Prostate gland (tissue), 2 donors: ENCODE measurements around the gene GLIS1. TPM values are rescaled to one million over a fixed set of nuclear protein-coding genes. Genes with fewer than 3 reads are reported as not detected.

Experiments
- DNase-seq: peaks from one replicate; pipeline ENCODE4 v3.0.0-alpha.2; 2019; ENCODE audit warnings: low spot score
- H3K27ac ChIP-seq, 2 donors: fragments of 200-600 bp; sonication (generic); 2 replicates each; pipeline ENCODE4 v1.5.1; 2017 to 2019
- H3K27me3 ChIP-seq: fragments of 200-600 bp; sonication (generic); replicated peaks from 2 replicates; pipeline ENCODE4 v1.5.1; 2019; ENCODE audit not compliant: insufficient read depth
- H3K36me3 ChIP-seq, 2 donors: fragments of 200-600 bp; sonication (generic); 1 replicate in 1 of 2; 2 replicates in 1 of 2; pipeline versions ENCODE4 v1.5.1 to v1.8.1; 2017 to 2019
- H3K4me1 ChIP-seq: fragments of 200-600 bp; sonication (generic); replicated peaks from 2 replicates; pipeline ENCODE4 v1.5.1; 2019
- H3K4me3 ChIP-seq, 2 donors: fragments of 200-600 bp; sonication (generic); 2 replicates each; pipeline ENCODE4 v1.5.1; 2017 to 2019
- H3K9me3 ChIP-seq: fragments of 200-600 bp; sonication (generic); 2 replicates; pipeline ENCODE4 v1.5.1; 2017
- POLR2A ChIP-seq: fragments of 450-650 bp; IDR thresholded peaks from one replicate; pipeline ENCODE4 v1.6.1; 2016; ENCODE audit warnings: antibody characterized with exemption, mild to moderate bottlenecking
- POLR2AphosphoS5 ChIP-seq: sonication (generic); formaldehyde crosslinking; IDR thresholded peaks from one replicate; pipeline ENCODE4 v1.6.1; 2017; ENCODE audit warnings: antibody characterized with exemption
- WGBS: methylation state at CpG from one replicate; pipeline ENCODE4 v1.1.5; 2018; 5-methylcytosine and 5-hydroxymethylcytosine counted together
- intact Hi-C: fragments of 100-400 bp; cut with DNase I; formaldehyde crosslinking; loops from one replicate; pipeline ENCODE4 v1.14.2; 2022
- total RNA-seq, 2 donors: library from RNA; depleted of rRNA; stranded (reverse); fragments of >200 nt; gene quantifications; one replicate each; pipeline ENCODE4 v1.1.0, GENCODE V29; 2016
- TF ChIP-seq, protein P1 (sequence below), 4 experiments: fragments of 200-600 bp in 2 of 4; fragments of 450-650 bp in 2 of 4; sonication (generic) in 2 of 4; IDR thresholded peaks; 1 replicate in 3 of 4; 2 replicates in 1 of 4; pipeline ENCODE4 v1.5.1; 2016 to 2019; ENCODE audit warnings: antibody characterized with exemption in 4 of 4, mild to moderate bottlenecking in 2 of 4, moderate library complexity in 2 of 4

Gene GLIS1
- total RNA-seq, 2 donors from 2014 or later, result 1.1 to 8.1 TPM

- intact Hi-C loops, result no loop called here
- no peak for TF ChIP-seq POLR2AphosphoS5
- TF ChIP-seq, protein P1, sequence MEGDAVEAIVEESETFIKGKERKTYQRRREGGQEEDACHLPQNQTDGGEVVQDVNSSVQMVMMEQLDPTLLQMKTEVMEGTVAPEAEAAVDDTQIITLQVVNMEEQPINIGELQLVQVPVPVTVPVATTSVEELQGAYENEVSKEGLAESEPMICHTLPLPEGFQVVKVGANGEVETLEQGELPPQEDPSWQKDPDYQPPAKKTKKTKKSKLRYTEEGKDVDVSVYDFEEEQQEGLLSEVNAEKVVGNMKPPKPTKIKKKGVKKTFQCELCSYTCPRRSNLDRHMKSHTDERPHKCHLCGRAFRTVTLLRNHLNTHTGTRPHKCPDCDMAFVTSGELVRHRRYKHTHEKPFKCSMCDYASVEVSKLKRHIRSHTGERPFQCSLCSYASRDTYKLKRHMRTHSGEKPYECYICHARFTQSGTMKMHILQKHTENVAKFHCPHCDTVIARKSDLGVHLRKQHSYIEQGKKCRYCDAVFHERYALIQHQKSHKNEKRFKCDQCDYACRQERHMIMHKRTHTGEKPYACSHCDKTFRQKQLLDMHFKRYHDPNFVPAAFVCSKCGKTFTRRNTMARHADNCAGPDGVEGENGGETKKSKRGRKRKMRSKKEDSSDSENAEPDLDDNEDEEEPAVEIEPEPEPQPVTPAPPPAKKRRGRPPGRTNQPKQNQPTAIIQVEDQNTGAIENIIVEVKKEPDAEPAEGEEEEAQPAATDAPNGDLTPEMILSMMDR (IDR thresholded peaks at IDR 0.05), result no peak
- 76% methylated on average over 22 of the region's 22 CpGs for WGBS
- Histone ChIP-seq H3K9me3 (no peaks in the 10 kb centered on the region), H3K4me1 (peaks cover 19% of the 10 kb centered on the region), H3K27ac (no peak overlapping the region), H3K36me3 (no peaks in the 10 kb centered on the region), H3K4me3 (no peak overlapping the region), H3K27me3 (no peaks in the 10 kb centered on the region)
- no peak for DNase-seq
These were observed 230.6 kb downstream of the GLIS1 start for GRCh38 chr1:53508056-53508990.

DNA sequence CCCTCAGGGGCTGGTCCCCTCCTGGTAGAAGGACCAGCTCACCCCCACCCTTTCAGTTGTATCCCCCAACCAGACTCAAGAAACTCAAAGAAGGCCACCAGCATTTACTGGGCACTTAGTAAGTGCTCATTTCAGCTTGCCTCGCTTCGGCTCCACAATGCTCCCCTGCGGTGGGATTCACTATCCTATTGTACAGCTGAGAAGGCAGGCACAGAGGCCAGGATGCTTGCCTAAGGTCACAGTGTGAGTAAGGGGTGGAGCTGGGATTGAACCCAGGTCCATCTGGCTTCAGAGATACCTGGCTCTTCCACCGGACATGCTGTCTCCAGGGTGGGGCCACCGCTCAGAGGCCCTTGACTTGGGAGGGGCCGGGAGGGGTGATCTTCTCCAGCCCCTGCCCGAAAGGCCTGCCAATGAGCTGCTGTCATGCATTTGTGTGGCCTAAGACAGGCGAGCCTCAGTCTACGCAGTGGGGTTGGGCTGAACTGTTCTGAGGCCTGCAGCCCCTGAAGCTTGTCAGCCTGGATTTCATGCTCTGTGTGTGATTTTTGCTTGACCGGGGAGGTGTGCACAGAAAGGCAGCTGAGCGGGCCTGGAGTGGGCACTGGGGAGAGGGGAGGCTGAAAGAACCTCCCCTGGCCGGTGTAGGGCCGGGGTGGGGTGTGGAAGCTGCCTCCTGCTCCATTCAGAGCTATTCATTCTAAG, 231.7 kb downstream of the GLIS1 start:
- peaks cover 13% of the 10 kb centered on the region for H3K4me1 ChIP-seq
- H3K27me3 ChIP-seq, result no peaks in the 10 kb centered on the region
- H3K4me3 ChIP-seq, result no peak overlapping the region
- no peak for DNase-seq
- H3K27ac ChIP-seq, result no peak overlapping the region
- 94% methylated on average over 13 of the region's 13 CpGs for WGBS
- TF ChIP-seq, protein P1 (IDR thresholded peaks at IDR 0.05), result no peak
- no peak for TF ChIP-seq POLR2AphosphoS5
- TF ChIP-seq POLR2A, result no peak
- no peaks in the 10 kb centered on the region for H3K36me3 ChIP-seq
- no peaks in the 10 kb centered on the region for H3K9me3 ChIP-seq
- intact Hi-C loops, result no loop called here

GRCh38 chr1:53506355-53507050, 232.5 kb downstream of the GLIS1 start:
- Histone ChIP-seq H3K27ac (no peak overlapping the region), H3K27me3 (no peaks in the 10 kb centered on the region), H3K36me3 (no peaks in the 10 kb centered on the region), H3K4me3 (no peak overlapping the region), H3K4me1 (peaks cover 9% of the 10 kb centered on the region), H3K9me3 (no peaks in the 10 kb centered on the region)
- DNase-seq, result no peak
- intact Hi-C loops, result no loop called here
- 91% methylated on average over 24 of the region's 25 CpGs for WGBS
- no peak for TF ChIP-seq POLR2A
- TF ChIP-seq, protein P1 (IDR thresholded peaks at IDR 0.05), result no peak
- no peak for TF ChIP-seq POLR2AphosphoS5

GRCh38 chr1:53505891-53506290, 233.1 kb downstream of the GLIS1 start:
- intact Hi-C loops, result no loop called here
- TF ChIP-seq POLR2AphosphoS5 (no peak), POLR2A (no peak)
- TF ChIP-seq, protein P1 (IDR thresholded peaks at IDR 0.05), result no peak
- no peak for DNase-seq
- H3K4me1 ChIP-seq, result peaks cover 3% of the 10 kb centered on the region
- no peaks in the 10 kb centered on the region for H3K9me3 ChIP-seq
- H3K27ac ChIP-seq, result no peak overlapping the region
- H3K4me3 ChIP-seq, result no peak overlapping the region
- no peaks in the 10 kb centered on the region for H3K36me3 ChIP-seq
- WGBS, result 85% methylated on average over 13 of the region's 13 CpGs
- H3K27me3 ChIP-seq, result no peaks in the 10 kb centered on the region
